Measurements from ENCODE around the gene RTBDN. TPM values are rescaled to one million over a fixed set of nuclear protein-coding genes. Genes with fewer than 3 reads are reported as not detected.
A peak's percentile ranks its signal among the peaks of the same experiment; 100 is the strongest.

Gene RTBDN
- total RNA-seq, 6 experiments from 2014 or later, result not detected

GRCh38 chr19:12785431-12786031, 48.8 kb downstream of the RTBDN start:
- WGBS (ENCODE audit: insufficient coverage, low coverage, low lambda C conversion rate, missing lambda C conversion rate), result 55% methylated on average over 2 of the region's 4 CpGs
- Histone ChIP-seq H3K9me3 (no peaks in the 10 kb centered on the region), H3K27me3 (no peaks in the 10 kb centered on the region), H3K36me3 (no peaks in the 10 kb centered on the region), H3K4me3 (no peak overlapping the region), H3K4me1 (peaks cover 0 to 40% (median 19%) of the 10 kb centered on the region in 4 donors), H3K27ac (peak overlapping the region; percentile 53 to 100 (median 96))
- ATAC-seq (no peak), DNase-seq (no peak)
- intact Hi-C loops (cut with DNase I), result no loop called here
- TF ChIP-seq, protein P1, sequence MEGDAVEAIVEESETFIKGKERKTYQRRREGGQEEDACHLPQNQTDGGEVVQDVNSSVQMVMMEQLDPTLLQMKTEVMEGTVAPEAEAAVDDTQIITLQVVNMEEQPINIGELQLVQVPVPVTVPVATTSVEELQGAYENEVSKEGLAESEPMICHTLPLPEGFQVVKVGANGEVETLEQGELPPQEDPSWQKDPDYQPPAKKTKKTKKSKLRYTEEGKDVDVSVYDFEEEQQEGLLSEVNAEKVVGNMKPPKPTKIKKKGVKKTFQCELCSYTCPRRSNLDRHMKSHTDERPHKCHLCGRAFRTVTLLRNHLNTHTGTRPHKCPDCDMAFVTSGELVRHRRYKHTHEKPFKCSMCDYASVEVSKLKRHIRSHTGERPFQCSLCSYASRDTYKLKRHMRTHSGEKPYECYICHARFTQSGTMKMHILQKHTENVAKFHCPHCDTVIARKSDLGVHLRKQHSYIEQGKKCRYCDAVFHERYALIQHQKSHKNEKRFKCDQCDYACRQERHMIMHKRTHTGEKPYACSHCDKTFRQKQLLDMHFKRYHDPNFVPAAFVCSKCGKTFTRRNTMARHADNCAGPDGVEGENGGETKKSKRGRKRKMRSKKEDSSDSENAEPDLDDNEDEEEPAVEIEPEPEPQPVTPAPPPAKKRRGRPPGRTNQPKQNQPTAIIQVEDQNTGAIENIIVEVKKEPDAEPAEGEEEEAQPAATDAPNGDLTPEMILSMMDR (IDR thresholded peaks at IDR 0.05), result no peak
- TF ChIP-seq POLR2A (IDR thresholded peaks at IDR 0.05), result no peak

DNA sequence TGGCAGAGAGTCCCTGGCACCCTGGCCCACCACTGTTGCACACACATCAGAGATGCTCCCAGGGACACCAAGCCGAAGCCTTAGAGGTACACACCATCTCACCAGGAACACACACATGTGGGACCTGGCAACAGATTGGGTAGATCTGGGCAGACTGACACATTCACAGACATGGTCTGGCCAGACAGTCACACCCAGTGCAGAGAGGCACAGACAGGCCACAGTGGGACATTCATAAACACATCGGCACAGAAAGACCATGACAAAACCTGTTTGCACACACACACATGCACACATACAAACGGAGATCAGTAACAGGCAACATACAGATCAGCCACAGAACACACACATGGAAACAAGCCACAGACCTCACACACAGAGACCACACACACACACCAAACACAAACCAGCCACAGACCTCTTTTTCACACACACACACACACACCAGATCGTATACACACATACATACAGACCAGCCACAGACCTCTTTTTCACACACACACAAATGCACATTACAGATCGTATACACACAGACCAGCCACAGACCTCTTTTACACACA, 49.4 kb downstream of the RTBDN start:
- Histone ChIP-seq H3K27ac (peak overlapping the region; percentile 73 to 100 (median 96)), H3K4me3 (no peak overlapping the region), H3K4me1 (peaks cover 0 to 35% (median 17%) of the 10 kb centered on the region in 4 donors), H3K27me3 (no peaks in the 10 kb centered on the region), H3K9me3 (no peaks in the 10 kb centered on the region), H3K36me3 (no peaks in the 10 kb centered on the region)
- 55% methylated on average over 3 of the region's 5 CpGs for WGBS (ENCODE audit: insufficient coverage, low coverage, low lambda C conversion rate, missing lambda C conversion rate)
- intact Hi-C loops (cut with DNase I), result no loop called here
- TF ChIP-seq, protein P1 (IDR thresholded peaks at IDR 0.05), result no peak
- TF ChIP-seq POLR2A (IDR thresholded peaks at IDR 0.05), result no peak
- DNase-seq (no peak), ATAC-seq (no peak)

DNA sequence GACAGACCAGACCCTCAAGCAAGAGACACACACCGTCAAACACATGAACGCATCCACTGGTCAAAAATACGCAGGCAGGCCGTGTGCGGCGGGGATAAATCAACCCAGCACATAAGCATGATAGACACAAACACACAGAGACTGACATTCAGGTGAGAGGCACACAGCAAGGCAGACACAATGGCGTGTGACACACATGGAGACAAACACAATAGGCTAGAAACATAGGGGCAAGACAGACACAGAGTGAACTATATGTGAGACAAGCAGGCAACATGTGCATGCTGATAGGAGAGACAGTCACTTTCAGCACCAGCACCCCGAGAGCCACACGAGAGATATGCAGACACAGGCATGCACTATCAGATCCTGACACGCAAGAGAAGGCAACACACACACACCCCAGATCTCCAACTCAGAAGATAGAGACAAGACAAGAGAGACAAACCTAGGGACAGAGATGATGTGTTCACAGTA, 49.9 kb downstream of the RTBDN start:
- no peak for TF ChIP-seq POLR2A (IDR thresholded peaks at IDR 0.05)
- TF ChIP-seq, protein P1 (IDR thresholded peaks at IDR 0.05), result no peak
- ATAC-seq, result no peak
- intact Hi-C loops (cut with DNase I), result no loop called here
- no peak overlapping the region for H3K4me3 ChIP-seq
- H3K27me3 ChIP-seq, result no peaks in the 10 kb centered on the region
- peak overlapping the region; percentile 73 to 96 (median 73) for H3K27ac ChIP-seq
- peaks cover 0 to 36% (median 17%) of the 10 kb centered on the region in 4 donors for H3K4me1 ChIP-seq
- DNase-seq, result no peak
- H3K36me3 ChIP-seq, result no peaks in the 10 kb centered on the region
- H3K9me3 ChIP-seq, result no peaks in the 10 kb centered on the region
- WGBS (ENCODE audit: insufficient coverage, low coverage, low lambda C conversion rate, missing lambda C conversion rate), result 62% methylated on average over 2 of the region's 10 CpGs

DNA sequence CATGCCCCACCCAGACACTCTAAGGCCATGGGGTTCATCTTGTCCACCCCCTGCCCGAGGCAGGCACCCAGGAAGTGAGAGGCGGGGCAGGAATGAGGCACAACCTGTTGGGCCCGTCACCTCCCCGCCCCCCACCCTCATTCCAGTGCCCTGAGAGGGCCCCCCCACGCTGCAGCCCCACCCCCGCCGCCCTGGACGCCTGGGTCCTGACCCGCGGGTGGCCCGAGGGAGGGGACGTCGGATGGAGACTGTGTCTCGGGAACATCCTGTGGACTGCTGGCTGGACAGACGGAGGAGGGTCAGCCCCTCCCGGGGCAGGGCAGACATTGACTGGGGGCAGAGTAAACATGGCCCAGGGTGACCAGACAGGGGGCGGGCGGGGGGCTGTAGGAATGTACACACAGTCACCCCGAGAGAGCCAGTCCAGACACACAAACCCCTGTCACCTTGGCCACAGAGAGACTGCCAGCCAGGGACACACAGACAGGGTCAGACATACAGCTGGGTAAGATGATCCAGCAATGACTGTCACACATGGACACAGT, 50.5 kb downstream of the RTBDN start:
- intact Hi-C loops (cut with DNase I), result no loop called here
- TF ChIP-seq, protein P1 (IDR thresholded peaks at IDR 0.05), result no peak
- no peak for TF ChIP-seq POLR2A (IDR thresholded peaks at IDR 0.05)
- 7% methylated on average over 6 of the region's 19 CpGs for WGBS (ENCODE audit: insufficient coverage, low coverage, low lambda C conversion rate, missing lambda C conversion rate)
- H3K27me3 ChIP-seq, result no peaks in the 10 kb centered on the region
- no peak overlapping the region for H3K4me3 ChIP-seq
- peak overlapping the region; percentile 73 to 96 (median 73) for H3K27ac ChIP-seq
- H3K4me1 ChIP-seq, result peaks cover 0 to 36% (median 15%) of the 10 kb centered on the region in 4 donors
- DNase-seq (peak; percentile 67 to 74 (median 73)), ATAC-seq (peak; percentile 5 to 48 (median 14))
- H3K9me3 ChIP-seq, result no peaks in the 10 kb centered on the region
- H3K36me3 ChIP-seq, result no peaks in the 10 kb centered on the region
